Mucosa of descending colon (tissue), 3 donors: Measurements from ENCODE around the gene CMYA5. TPM values are rescaled to one million over a fixed set of nuclear protein-coding genes. Genes with fewer than 3 reads are reported as not detected.

Experiments
- ATAC-seq: fragments of 200-7000 bp; cut with Tn5 transposase; one replicate; pipeline ENCODE4 v1.9.1; 2020; ENCODE audit warnings: mild to moderate bottlenecking, moderate library complexity
- DNase-seq, 3 donors: peaks; one replicate each; pipeline ENCODE4 v3.0.0-alpha.2; 2020
- H3K36me3 ChIP-seq: fragments of 200-600 bp; one replicate; pipeline ENCODE4 v1.8.0; 2021; ENCODE audit warnings: low read depth, mild to moderate bottlenecking
- H3K4me1 ChIP-seq: fragments of 200-600 bp; one replicate; pipeline ENCODE4 v1.8.0; 2021; ENCODE audit warnings: low read depth, mild to moderate bottlenecking
- H3K4me3 ChIP-seq: fragments of 200-600 bp; one replicate; pipeline ENCODE4 v1.8.0; 2021; ENCODE audit warnings: mild to moderate bottlenecking
- H3K9me3 ChIP-seq: fragments of 200-600 bp; one replicate; pipeline ENCODE4 v1.8.0; 2021; ENCODE audit warnings: mild to moderate bottlenecking
- CTCF ChIP-seq: fragments of 200-600 bp; IDR thresholded peaks from one replicate; pipeline ENCODE4 v1.8.0; 2022; ENCODE audit warnings: antibody characterized with exemption, mild to moderate bottlenecking
- intact Hi-C, 2 donors: fragments of 100-400 bp; cut with DNase I in 1 of 2; cut with micrococcal nuclease in 1 of 2; formaldehyde crosslinking; loops; one replicate each; pipeline versions ENCODE4 v1.11.0 to v1.11.1; 2022; cut with DNase I, micrococcal nuclease
- long read RNA-seq, 2 donors: library from polyadenylated mRNA; unstranded; transcript quantifications; one replicate each; pipeline ENCODE4 v2.0.0, GENCODE V29; 2019 to 2021
- total RNA-seq, 3 donors: library from RNA; stranded (reverse); fragmentation: NEBNext Ultra II Directional in 2 of 3; extraction: Animal tissue kit (Norgen Biotek cat#: 25700) in 2 of 3; gene quantifications; one replicate each; pipeline versions ENCODE4 v1.2.1 to v1.2.4, GENCODE V29; 2021 to 2023
- donor health status: DM: no; HTN: no; CAD: no; lungs with moderate emphysema.
- donor health status: DM: no; HTN: no; CAD: no.
- donor health status: DM: no; HTN: yes; CAD: no.

CMYA5 gene
- total RNA-seq = 1 to 10 TPM in 2 of 3 donors, under 1 TPM in 1; 0.55 to 3.3 (median 1.1) TPM
- long read RNA-seq, donor 1, partial matches to known transcripts = 1 of 3 reads
- long read RNA-seq, donor 1, other reads (novel, unspliced or antisense) = 2 of 3 reads
- long read RNA-seq, donor 2 = 0 reads

GRCh38 chr5:79689541-79690466 lies at the start of gene CMYA5:
TSS of gene CMYA5 (plus strand) at chr5:79689836. CDS start at chr5:79689908, 72 bp downstream.
- no peak within 1 kb of the TSS for H3K4me3 ChIP-seq
- intact Hi-C loops = no loop called here
- H3K4me1 ChIP-seq = no peaks in the 10 kb centered on the region
- no peaks in the 10 kb centered on the region for H3K9me3 ChIP-seq
- no peaks in the 10 kb centered on the region for H3K36me3 ChIP-seq
- peak in 1 of 3 donors; percentile 17 for DNase-seq
- no peak for TF ChIP-seq CTCF
- ATAC-seq = peak; percentile 43

GRCh38 chr5:79640571-79641055 lies 49.0 kb upstream of the CMYA5 start:
- H3K4me1 ChIP-seq = no peaks in the 10 kb centered on the region
- ATAC-seq (no peak), DNase-seq (no peak)
- no peak for TF ChIP-seq CTCF
- H3K36me3 ChIP-seq = peaks cover 2% of the 10 kb centered on the region
- intact Hi-C loops = no loop called here
- H3K9me3 ChIP-seq = no peaks in the 10 kb centered on the region
- H3K4me3 ChIP-seq = no peak overlapping the region

GRCh38 chr5:79641414-79641813 lies 48.2 kb upstream of the CMYA5 start:
- Histone ChIP-seq H3K4me3 (no peak overlapping the region), H3K36me3 (peaks cover 2% of the 10 kb centered on the region), H3K4me1 (no peaks in the 10 kb centered on the region), H3K9me3 (no peaks in the 10 kb centered on the region)
- DNase-seq = no peak
- no peak for ATAC-seq
- TF ChIP-seq CTCF = no peak
- intact Hi-C loops = no loop called here

- no peak for DNase-seq
- no peaks in the 10 kb centered on the region for H3K9me3 ChIP-seq
- no peak for ATAC-seq
- no peak for TF ChIP-seq CTCF
- peaks cover 2% of the 10 kb centered on the region for H3K36me3 ChIP-seq
- no peak overlapping the region for H3K4me3 ChIP-seq
- intact Hi-C loops = no loop called here
- H3K4me1 ChIP-seq = no peaks in the 10 kb centered on the region
Observed at GRCh38 chr5:79642210-79642609, 47.4 kb upstream of the CMYA5 start.

GRCh38 chr5:79653843-79654242 lies 35.8 kb upstream of the CMYA5 start:
- ATAC-seq = no peak

More at GRCh38 chr5:79653843-79654242, 35.8 kb upstream of the CMYA5 start:
- intact Hi-C loops = no loop called here
- DNase-seq = no peak
- TF ChIP-seq CTCF = no peak
- Histone ChIP-seq H3K36me3 (no peaks in the 10 kb centered on the region), H3K4me1 (no peaks in the 10 kb centered on the region), H3K4me3 (no peak overlapping the region), H3K9me3 (no peaks in the 10 kb centered on the region)
